Ishikawa (cell line): ENCODE data around the gene HOATZ.

Experiments used
- CREB1 ChIP-seq: IDR thresholded peaks from 2 replicates; pipeline ENCODE4 v1.6.1; 2012; ENCODE audit warnings: low read depth
- EP300 ChIP-seq: IDR thresholded peaks from 2 replicates; pipeline ENCODE4 v1.6.1; 2012; ENCODE audit warnings: borderline replicate concordance
- FOXM1 ChIP-seq: IDR thresholded peaks from 2 replicates; pipeline ENCODE4 v1.6.1; 2012; ENCODE audit warnings: low read depth, borderline replicate concordance
- REST ChIP-seq: IDR thresholded peaks from 2 replicates; pipeline ENCODE4 v1.6.1; 2012; ENCODE audit warnings: low read depth, mild to moderate bottlenecking
- TAF1 ChIP-seq: IDR thresholded peaks from 2 replicates; pipeline ENCODE4 v1.6.1; 2012; ENCODE audit warnings: low read depth, mild to moderate bottlenecking
- TCF12 ChIP-seq: IDR thresholded peaks from 2 replicates; pipeline ENCODE4 v1.6.1; 2012; ENCODE audit warnings: low read depth
- YY1 ChIP-seq: IDR thresholded peaks from 2 replicates; pipeline ENCODE4 v1.6.1; 2012; ENCODE audit warnings: low read depth

- TF ChIP-seq CREB1 (no peak), REST (no peak), TCF12 (no peak), EP300 (no peak), TAF1 (no peak), FOXM1 (no peak), YY1 (no peak)
These were observed 26.9 kb downstream of the HOATZ start for GRCh38 chr11:111541254-111542061.
